ENCODE measurements around the gene KIAA0753. TPM values are rescaled to one million over a fixed set of nuclear protein-coding genes. Genes with fewer than 3 reads are reported as not detected.

The KIAA0753 gene
- total and polyA plus RNA-seq, 8 donors, result 3.8 to 138 (median 17.6) TPM

- 12 to 53% (median 34%) methylated on average over 41 to 46 of the region's 46 CpGs for WGBS, 5 donors
- intact Hi-C loops (cut with DNase I; ENCODE audit: low total_unique reads), result no loop called here
- Histone ChIP-seq H3K36me3 (no peaks in the 10 kb centered on the region), H3K4me3 (peak overlapping the region in 2 of 4 donors; percentile 16 to 20), H3K27ac (no peak overlapping the region), H3K9me3 (peaks cover 0 to 6% (median 0%) of the 10 kb centered on the region in 4 donors), H3K27me3 (peaks cover 7 to 61% (median 26%) of the 10 kb centered on the region in 3 donors), H3K4me1 (peaks cover 14 to 56% (median 41%) of the 10 kb centered on the region in 4 donors)
- no peak for TF ChIP-seq POLR2A (IDR thresholded peaks at IDR 0.05)
- no peak for TF ChIP-seq POLR2AphosphoS5 (IDR thresholded peaks at IDR 0.05)
- TF ChIP-seq CTCF (IDR thresholded peaks at IDR 0.05), result no peak
- TF ChIP-seq EP300 (IDR thresholded peaks at IDR 0.05), result no peak
- DNase-seq, result peak; percentile 52 to 54
Observed at GRCh38 chr17:6654841-6655731, 14.6 kb upstream of the KIAA0753 start.

- H3K4me1 ChIP-seq, result peaks cover 20 to 80% (median 59%) of the 10 kb centered on the region in 4 donors
- H3K36me3 ChIP-seq, result peaks cover 7 to 27% (median 21%) of the 10 kb centered on the region in 4 donors
- WGBS, 5 donors, result 3 to 11% (median 5%) methylated on average over 3 to 47 of the region's 47 CpGs
- H3K9me3 ChIP-seq, result peaks cover 0 to 6% (median 0%) of the 10 kb centered on the region in 4 donors
- H3K27ac ChIP-seq, result peak overlapping the region; percentile 81 to 91 (median 83)
- DNase-seq, result peak; percentile 66 to 81
- TF ChIP-seq POLR2AphosphoS5 (IDR thresholded peaks at IDR 0.05) (peak in 1 of 3 donors; percentile 18), POLR2A (IDR thresholded peaks at IDR 0.05) (no peak)
- intact Hi-C loops (cut with DNase I; ENCODE audit: low total_unique reads), result no loop called here
- H3K27me3 ChIP-seq, result peaks cover 7 to 36% (median 18%) of the 10 kb centered on the region in 3 donors
- H3K4me3 ChIP-seq, result peak overlapping the region; percentile 57 to 83 (median 62)
Observed at GRCh38 chr17:6651919-6652452, 11.5 kb upstream of the KIAA0753 start.

GRCh38 chr17:6651354-6651918 lies 10.9 kb upstream of the KIAA0753 start, which contains the start of the genes C17orf100 and MED31:
Gene C17orf100, plus strand, starts transcription at chr17:6651762. Its CDS starts 152 bp downstream, at chr17:6651914.
Gene MED31, minus strand, starts transcription at chr17:6651605. Its CDS starts 77 bp downstream, at chr17:6651528.
- peak within 1 kb of the TSS; percentile 82 to 93 (median 86) for H3K27ac ChIP-seq
- 0 to 1% (median 1%) methylated on average over 9 to 35 of the region's 35 CpGs for WGBS, 5 donors
- peaks cover 7 to 33% (median 27%) of the 10 kb centered on the region in 4 donors for H3K36me3 ChIP-seq
- peak; percentile 97 for DNase-seq
- peaks cover 0 to 6% (median 0%) of the 10 kb centered on the region in 4 donors for H3K9me3 ChIP-seq
- peaks cover 20 to 80% (median 61%) of the 10 kb centered on the region in 4 donors for H3K4me1 ChIP-seq
- H3K4me3 ChIP-seq, result peak within 1 kb of the TSS; percentile 57 to 83 (median 62)
- TF ChIP-seq POLR2A (IDR thresholded peaks at IDR 0.05) (peak in 1 of 4 donors; percentile 60), EP300 (IDR thresholded peaks at IDR 0.05) (no peak), POLR2AphosphoS5 (IDR thresholded peaks at IDR 0.05) (peak; percentile 78 to 94 (median 81)), CTCF (IDR thresholded peaks at IDR 0.05) (no peak)
- peaks cover 7 to 30% (median 15%) of the 10 kb centered on the region in 3 donors for H3K27me3 ChIP-seq
- intact Hi-C loops (cut with DNase I; ENCODE audit: low total_unique reads), result no loop called here

GRCh38 chr17:6648181-6648580 lies 7.7 kb upstream of the KIAA0753 start:
- H3K27ac ChIP-seq, result no peak overlapping the region
- peaks cover 20 to 67% (median 48%) of the 10 kb centered on the region in 4 donors for H3K4me1 ChIP-seq
- H3K36me3 ChIP-seq, result peaks cover 10 to 65% (median 58%) of the 10 kb centered on the region in 4 donors
- H3K27me3 ChIP-seq, result no peaks in the 10 kb centered on the region
- intact Hi-C loops (cut with DNase I; ENCODE audit: low total_unique reads), result no loop called here
- H3K9me3 ChIP-seq, result no peaks in the 10 kb centered on the region
- TF ChIP-seq CTCF (IDR thresholded peaks at IDR 0.05) (no peak), EP300 (IDR thresholded peaks at IDR 0.05) (no peak), POLR2AphosphoS5 (IDR thresholded peaks at IDR 0.05) (no peak), POLR2A (IDR thresholded peaks at IDR 0.05) (no peak)
- no peak overlapping the region for H3K4me3 ChIP-seq
- no peak for DNase-seq
